OCI-LY3 (cell line): ENCODE measurements around the gene CCDC92.

ENCODE experiments used
- CTCF ChIP-seq: fragments of 200-600, 300-600 bp; sonication (generic); IDR thresholded peaks from 2 replicates; pipeline ENCODE4 v1.5.1; 2014; ENCODE audit warnings: antibody characterized with exemption, low read length, low read depth
- EZH2phosphoT487 ChIP-seq: fragments of 200-600 bp; shearing (Covaris generic); IDR thresholded peaks from 2 replicates; pipeline ENCODE4 v1.6.1; 2018; ENCODE audit warnings: antibody characterized with exemption, mixed run types, low read depth

GRCh38 chr12:124002021-124002644 is 29.5 kb upstream of the CCDC92 start:
- TF ChIP-seq CTCF (no peak), EZH2phosphoT487 (no peak)
